GM21390 (cell line): ENCODE data around the gene ZSWIM7.

Experiments
- ATAC-seq: cut with Tn5 transposase; IDR thresholded peaks from one replicate; pipeline ENCODE4 v1.9.1; 2021; ENCODE audit not compliant: unreplicated experiment

ZSWIM7 gene

DNA sequence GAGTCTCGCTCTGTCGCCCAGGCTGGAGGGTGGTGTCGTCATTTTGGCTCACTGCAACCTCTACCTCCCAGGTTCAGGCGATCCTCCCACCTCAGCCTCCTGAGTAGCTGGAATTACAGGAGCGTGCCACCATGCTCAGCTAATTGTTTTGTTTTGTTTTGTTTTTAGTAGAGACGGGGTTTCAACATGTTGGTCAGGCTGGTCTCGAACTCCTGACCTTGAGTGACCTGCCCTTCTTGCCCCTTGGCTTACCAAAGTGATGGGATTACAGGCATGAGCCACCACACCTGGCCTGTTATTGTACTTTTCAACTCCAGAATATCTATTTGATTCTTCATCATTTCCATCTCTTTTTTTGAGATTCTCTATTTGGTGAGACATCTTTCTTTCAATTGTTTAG is 63.6 kb downstream of the ZSWIM7 start:
- no peak for ATAC-seq

- ATAC-seq: no peak
Observed at GRCh38 chr17:15934866-15935265, 64.6 kb downstream of the ZSWIM7 start.

DNA sequence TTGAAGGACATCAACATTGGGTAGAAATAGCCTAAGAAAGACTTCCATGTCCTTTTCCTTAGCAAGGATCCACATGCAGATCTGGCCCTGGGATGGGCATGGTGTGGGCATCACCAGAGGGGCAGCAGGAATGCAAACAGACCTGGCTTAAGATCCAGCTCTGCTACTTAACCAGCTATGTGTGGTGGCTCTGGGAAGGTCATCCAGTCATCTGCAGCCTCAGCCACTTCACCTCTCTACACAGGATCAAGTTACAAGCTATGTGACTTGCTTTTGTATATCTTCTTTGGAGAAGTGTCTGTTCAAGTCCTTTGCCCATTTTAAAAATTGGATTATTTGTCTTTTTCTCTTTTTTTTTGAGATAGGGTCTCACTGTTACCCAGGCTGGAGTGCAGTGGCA is 68.1 kb downstream of the ZSWIM7 start:
- no peak for ATAC-seq

DNA sequence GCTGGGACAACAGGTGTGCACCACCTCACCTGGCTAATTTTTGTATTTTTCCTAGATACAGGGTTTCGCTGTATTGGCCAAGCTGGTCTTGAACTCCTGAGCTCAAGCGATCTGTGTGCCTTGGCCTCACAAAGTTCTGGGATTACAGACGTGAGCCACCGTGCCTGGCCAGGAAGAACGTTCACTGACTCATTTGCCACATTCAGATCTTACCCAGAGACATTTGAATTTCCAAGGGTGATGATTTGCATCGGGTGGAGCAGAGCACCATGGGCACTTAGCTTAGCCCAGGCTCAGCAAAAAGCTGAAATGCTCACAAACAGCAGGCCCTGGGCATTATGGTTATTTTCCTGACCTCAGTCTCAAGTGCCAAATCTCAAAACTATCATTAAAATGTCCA is 69.1 kb downstream of the ZSWIM7 start:
- ATAC-seq: no peak

DNA sequence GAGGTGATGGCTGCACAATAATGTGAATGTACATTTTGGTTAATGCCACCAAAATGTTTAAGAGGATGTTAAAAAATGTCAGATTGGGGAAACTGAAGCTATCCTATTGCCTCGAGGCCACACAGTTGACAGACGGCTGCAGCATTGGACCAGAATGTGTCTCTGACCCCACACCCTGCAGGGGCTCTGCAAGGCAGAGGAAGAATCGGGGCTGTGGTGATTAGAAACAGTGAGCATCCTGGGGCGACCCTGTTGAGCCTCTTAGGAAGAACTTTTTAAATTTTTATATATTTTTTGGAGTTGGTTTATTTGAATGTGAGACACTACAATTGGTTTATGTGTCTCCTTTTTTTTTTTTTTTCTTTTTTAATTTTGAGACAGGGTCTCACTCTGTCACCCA is 69.6 kb downstream of the ZSWIM7 start:
- ATAC-seq: no peak

- ATAC-seq: no peak
Observed at GRCh38 chr17:15928286-15928785, 71.2 kb downstream of the ZSWIM7 start.
